ENCODE data around the gene SFMBT2. TPM values are rescaled to one million over a fixed set of nuclear protein-coding genes. Genes with fewer than 3 reads are reported as not detected.

SFMBT2 gene
- total RNA-seq, 4 donors from 2014 or later: 2.6 to 26.4 (median 4.5) TPM

GRCh38 chr10:7445474-7446185 is 34.8 kb upstream of the SFMBT2 start:
- TF ChIP-seq POLR2A (IDR thresholded peaks at IDR 0.05): no peak
- TF ChIP-seq CTCF (IDR thresholded peaks at IDR 0.05): no peak
- Histone ChIP-seq H3K36me3 (no peaks in the 10 kb centered on the region), H3K4me3 (no peak overlapping the region), H3K4me1 (peaks cover 0 to 6% (median 0%) of the 10 kb centered on the region in 4 donors), H3K9me3 (peaks cover 0 to 6% (median 0%) of the 10 kb centered on the region in 4 donors), H3K27me3 (no peaks in the 10 kb centered on the region), H3K27ac (peak overlapping the region in 1 of 4 donors; percentile 49)
- DNase-seq: peak in 1 of 3 donors; percentile 47

- DNase-seq: peak in 2 of 3 donors; percentile 38 to 51
- peaks cover 0 to 6% (median 0%) of the 10 kb centered on the region in 4 donors for H3K4me1 ChIP-seq
- H3K4me3 ChIP-seq: no peak overlapping the region
- H3K27ac ChIP-seq: peak overlapping the region in 2 of 4 donors; percentile 5 to 49
- no peak for TF ChIP-seq CTCF (IDR thresholded peaks at IDR 0.05)
- no peak for TF ChIP-seq POLR2A (IDR thresholded peaks at IDR 0.05)
- no peaks in the 10 kb centered on the region for H3K36me3 ChIP-seq
- H3K27me3 ChIP-seq: no peaks in the 10 kb centered on the region
- peaks cover 0 to 4% (median 0%) of the 10 kb centered on the region in 4 donors for H3K9me3 ChIP-seq
These were observed 33.8 kb upstream of the SFMBT2 start for GRCh38 chr10:7444551-7445121.

GRCh38 chr10:7443036-7443435 is 32.2 kb upstream of the SFMBT2 start:
- DNase-seq: no peak

GRCh38 chr10:7441403-7442147 is 30.7 kb upstream of the SFMBT2 start:
- H3K4me1 ChIP-seq: peaks cover 0 to 6% (median 0%) of the 10 kb centered on the region in 4 donors
- H3K27ac ChIP-seq: no peak overlapping the region
- no peak overlapping the region for H3K4me3 ChIP-seq
- H3K9me3 ChIP-seq: no peaks in the 10 kb centered on the region
- no peaks in the 10 kb centered on the region for H3K36me3 ChIP-seq
- TF ChIP-seq CTCF (IDR thresholded peaks at IDR 0.05): no peak
- no peak for TF ChIP-seq POLR2A (IDR thresholded peaks at IDR 0.05)
- no peak for DNase-seq
- no peaks in the 10 kb centered on the region for H3K27me3 ChIP-seq

More at GRCh38 chr10:7443036-7443435, 32.2 kb upstream of the SFMBT2 start:
- Histone ChIP-seq H3K27me3 (no peaks in the 10 kb centered on the region), H3K4me3 (no peak overlapping the region), H3K36me3 (no peaks in the 10 kb centered on the region), H3K27ac (no peak overlapping the region), H3K4me1 (peaks cover 0 to 6% (median 0%) of the 10 kb centered on the region in 4 donors), H3K9me3 (no peaks in the 10 kb centered on the region)
- TF ChIP-seq CTCF (IDR thresholded peaks at IDR 0.05): no peak
- no peak for TF ChIP-seq POLR2A (IDR thresholded peaks at IDR 0.05)

- peaks cover 0 to 1% (median 0%) of the 10 kb centered on the region in 4 donors for H3K4me1 ChIP-seq
- no peaks in the 10 kb centered on the region for H3K36me3 ChIP-seq
- H3K9me3 ChIP-seq: no peaks in the 10 kb centered on the region
- DNase-seq: no peak
- no peak overlapping the region for H3K4me3 ChIP-seq
- no peaks in the 10 kb centered on the region for H3K27me3 ChIP-seq
- H3K27ac ChIP-seq: no peak overlapping the region
- no peak for TF ChIP-seq POLR2A (IDR thresholded peaks at IDR 0.05)
- no peak for TF ChIP-seq CTCF (IDR thresholded peaks at IDR 0.05)
These were observed 28.9 kb upstream of the SFMBT2 start for GRCh38 chr10:7439696-7440095.
